Measurements from ENCODE around the gene CLCN5. TPM values are rescaled to one million over a fixed set of nuclear protein-coding genes. Genes with fewer than 3 reads are reported as not detected.

The CLCN5 gene
- total and polyA plus RNA-seq, 12 donors: 0.83 to 3.6 (median 1.6) TPM

- H3K4me1 ChIP-seq: no peaks in the 10 kb centered on the region
- no peaks in the 10 kb centered on the region for H3K9me3 ChIP-seq
- intact Hi-C loops (cut with DNase I): no loop called here
- peaks cover 0 to 21% (median 0%) of the 10 kb centered on the region in 7 donors for H3K27me3 ChIP-seq
- WGBS, 2 donors: 33 to 36% methylated on average over 3 of the region's 3 CpGs
- TF ChIP-seq CTCF (IDR thresholded peaks at IDR 0.05): no peak
- DNase-seq: no peak
- H3K36me3 ChIP-seq: no peaks in the 10 kb centered on the region
- no peak overlapping the region for H3K4me3 ChIP-seq
- H3K27ac ChIP-seq: no peak overlapping the region
- no peak for ATAC-seq
Measured at GRCh38 chrX:50117476-50117875, 195.1 kb downstream of the CLCN5 start.

- H3K4me1 ChIP-seq: no peaks in the 10 kb centered on the region
- H3K36me3 ChIP-seq: no peaks in the 10 kb centered on the region
- intact Hi-C loops (cut with DNase I): no loop called here
- no peaks in the 10 kb centered on the region for H3K9me3 ChIP-seq
- peaks cover 0 to 57% (median 0%) of the 10 kb centered on the region in 7 donors for H3K27me3 ChIP-seq
- H3K4me3 ChIP-seq: no peak overlapping the region
- WGBS, 2 donors: 85 to 94% methylated on average over 1 of the region's 1 CpG
- no peak for TF ChIP-seq CTCF (IDR thresholded peaks at IDR 0.05)
- ATAC-seq (no peak), DNase-seq (no peak)
- no peak overlapping the region for H3K27ac ChIP-seq
Measured at GRCh38 chrX:50125480-50125879, 203.1 kb downstream of the CLCN5 start.

GRCh38 chrX:50147972-50148371, 225.6 kb downstream of the CLCN5 start:
- Histone ChIP-seq H3K36me3 (no peaks in the 10 kb centered on the region), H3K4me1 (no peaks in the 10 kb centered on the region), H3K9me3 (no peaks in the 10 kb centered on the region), H3K4me3 (no peak overlapping the region), H3K27ac (no peak overlapping the region), H3K27me3 (peaks cover 0 to 3% (median 0%) of the 10 kb centered on the region in 7 donors)
- DNase-seq (no peak), ATAC-seq (no peak)
- WGBS, 2 donors: 76 to 87% methylated on average over 7 of the region's 7 CpGs
- TF ChIP-seq CTCF (IDR thresholded peaks at IDR 0.05): no peak
- intact Hi-C loops (cut with DNase I): no loop called here

Small RNAs within 50 kb of the gene (microRNA-seq; reads per million reads assigned to microRNA genes)
- 94.1 to 114 reads per million in 2 donors for gene MIR188
- gene MIR362: 152 to 209 reads per million in 2 donors
- 13.8 to 16.8 reads per million in 2 donors for gene MIR500A
- gene MIR500B: 0 reads per million in 2 donors
- 46.5 to 61.0 reads per million in 2 donors for gene MIR501
- gene MIR502: 30.7 to 50.9 reads per million in 2 donors
- gene MIR532: 416 to 609 reads per million in 2 donors
- gene MIR660: 233 to 280 reads per million in 2 donors

Other genes with a start within 250 kb of the CLCN5 start
- gene PAGE1, start 226.6 kb upstream of the CLCN5 start, total RNA-seq: not detected
- not detected for gene PAGE1, start 226.6 kb upstream of the CLCN5 start, polyA plus RNA-seq
- not detected for gene PAGE4, start 93.3 kb upstream of the CLCN5 start, total RNA-seq
- gene PAGE4, start 93.3 kb upstream of the CLCN5 start, polyA plus RNA-seq: not detected
- 1 to 10 TPM; 1.8 to 2.9 (median 2.0) TPM for gene USP27X, start 43.1 kb upstream of the CLCN5 start, total RNA-seq
- gene USP27X, start 43.1 kb upstream of the CLCN5 start, polyA plus RNA-seq: 1 to 10 TPM in 1 of 2 donors, under 1 TPM in 1; 0.95 to 1.7 TPM